ENCODE measurements around the gene TIMD4. TPM values are rescaled to one million over a fixed set of nuclear protein-coding genes. Genes with fewer than 3 reads are reported as not detected.
"Not testable (repeated sequence)": the region's sequence is repeated elsewhere in the genome, so short reads cannot be mapped to it uniquely, and the experiment has no call there.

TIMD4 gene
- not detected in 2 replicates for total RNA-seq (2014; rRNA removed; shearing (Covaris generic))

- DNase-seq (ENCODE audit: low spot score): no peak
These were observed at the start of gene TIMD4 for GRCh38 chr5:156963125-156963524. TSS of gene TIMD4 (minus strand) at chr5:156963226. CDS start at chr5:156963198, 28 bp downstream.

DNA sequence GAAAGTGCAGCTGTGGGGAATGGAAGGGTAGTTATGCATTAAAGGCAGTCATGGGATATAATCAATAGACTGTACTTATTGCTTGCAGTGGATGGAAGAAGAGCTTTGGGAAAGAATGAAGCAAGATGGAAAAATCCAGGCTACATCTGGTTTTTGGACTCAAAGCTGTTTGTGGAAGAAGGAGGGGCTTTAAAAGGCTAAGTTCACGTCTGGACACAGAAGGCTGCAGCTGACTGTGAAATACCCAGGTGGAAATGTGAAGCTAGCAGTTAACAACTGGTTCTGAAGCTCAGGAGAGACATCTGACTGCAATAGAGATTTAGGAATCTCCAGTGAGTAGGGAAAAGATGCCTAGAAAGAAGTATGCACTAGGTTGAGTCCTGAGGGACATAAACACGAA is 43.2 kb upstream of the TIMD4 start:
- no peak for DNase-seq (ENCODE audit: low spot score)

- no peak for DNase-seq (ENCODE audit: low spot score)
These were observed 42.0 kb upstream of the TIMD4 start for GRCh38 chr5:157004893-157005551.

DNA sequence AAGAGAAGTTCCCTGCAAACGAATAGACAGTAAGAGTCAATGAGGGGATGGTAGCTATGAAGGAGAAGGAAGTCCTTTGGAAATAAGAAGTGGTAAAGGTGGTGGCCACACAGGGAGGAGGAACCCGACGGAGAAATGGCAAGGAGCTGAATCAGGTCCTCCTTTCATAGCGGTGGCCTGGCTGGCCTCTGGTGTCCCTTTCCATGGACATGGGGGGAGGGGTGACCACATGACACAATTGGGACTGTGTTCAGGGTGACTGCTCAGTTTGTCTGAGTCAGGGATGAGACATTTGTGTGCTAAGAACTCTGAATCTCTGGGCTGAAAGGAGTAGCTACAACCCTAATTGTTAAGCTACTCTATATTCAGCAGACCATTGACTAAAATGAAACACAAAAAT is 28.7 kb upstream of the TIMD4 start:
- no peak for DNase-seq (ENCODE audit: low spot score)

DNA sequence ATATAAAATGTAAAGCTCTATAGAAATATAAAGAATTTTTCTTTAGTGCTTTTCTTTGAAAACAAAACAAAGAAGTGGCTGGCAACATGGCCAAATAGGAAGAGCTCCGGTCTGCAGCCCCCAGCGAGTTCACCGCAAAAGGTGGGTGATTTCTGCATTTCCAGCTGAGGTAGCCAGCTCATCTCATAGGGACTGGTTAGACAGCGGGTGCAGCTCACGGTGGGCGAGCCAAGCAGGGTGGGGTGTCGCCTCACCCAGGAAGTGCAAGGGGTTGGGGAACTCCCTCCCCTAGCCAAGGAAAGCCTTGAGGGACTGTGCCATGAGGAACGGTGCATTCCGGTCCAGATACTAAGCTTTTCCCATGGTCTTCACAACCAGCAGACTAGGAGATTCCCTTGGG is 21.0 kb upstream of the TIMD4 start:
- no peak for DNase-seq (ENCODE audit: low spot score)

DNA sequence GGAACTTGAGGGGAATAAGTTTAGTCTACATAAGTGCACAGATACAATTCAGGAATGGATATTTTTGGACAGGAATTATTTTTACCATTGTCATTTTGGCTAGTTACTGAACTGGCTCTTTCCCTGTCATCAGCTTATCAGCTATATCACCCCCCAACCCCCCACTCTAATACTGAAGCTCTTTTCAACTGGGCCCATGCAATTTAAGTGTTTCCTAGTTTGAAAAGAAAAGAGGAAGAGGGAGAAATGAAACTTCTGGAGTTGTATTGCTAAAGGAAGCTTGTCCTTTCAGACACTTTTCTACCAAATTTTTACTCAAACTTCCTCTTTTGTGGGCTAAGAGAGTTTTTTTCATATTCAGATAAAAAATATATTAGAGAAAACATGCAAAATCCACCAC is 18.5 kb upstream of the TIMD4 start:
- DNase-seq (ENCODE audit: low spot score): no peak

GRCh38 chr5:156974328-156974727 is 11.3 kb upstream of the TIMD4 start:
- DNase-seq (ENCODE audit: low spot score): no peak

DNA sequence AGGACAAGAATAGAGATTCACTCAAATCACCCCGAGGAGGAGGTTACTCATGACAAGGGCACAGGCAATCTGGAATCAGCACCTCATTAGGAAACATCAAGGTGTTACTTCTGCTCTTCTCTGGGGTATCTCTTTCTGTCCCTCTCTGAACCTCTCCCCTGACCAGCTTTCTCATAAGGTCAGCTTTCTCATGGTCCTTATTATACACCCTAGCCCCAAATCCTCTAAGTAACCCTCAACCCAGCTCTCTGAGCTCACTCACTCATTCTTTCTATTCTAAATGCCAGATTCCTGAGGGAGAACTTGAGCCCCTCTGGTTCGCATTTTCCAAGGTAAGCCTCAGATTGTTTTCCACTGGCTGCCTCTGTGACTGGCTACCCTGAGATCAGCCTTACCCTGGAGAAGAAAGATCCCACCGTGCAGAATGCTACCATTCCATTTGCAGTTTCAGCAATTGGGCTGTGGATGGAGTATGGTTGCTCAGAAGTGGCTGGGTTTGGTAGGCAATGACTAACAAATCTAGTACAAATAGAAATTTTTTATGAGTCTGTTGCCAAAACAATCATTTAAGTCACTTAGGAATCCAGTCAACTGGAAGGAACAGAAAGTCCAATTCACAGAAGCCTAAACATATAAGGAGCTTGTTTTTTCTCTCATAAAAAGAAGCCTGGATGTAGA is 9.0 kb upstream of the TIMD4 start:
- DNase-seq (ENCODE audit: low spot score): no peak

DNA sequence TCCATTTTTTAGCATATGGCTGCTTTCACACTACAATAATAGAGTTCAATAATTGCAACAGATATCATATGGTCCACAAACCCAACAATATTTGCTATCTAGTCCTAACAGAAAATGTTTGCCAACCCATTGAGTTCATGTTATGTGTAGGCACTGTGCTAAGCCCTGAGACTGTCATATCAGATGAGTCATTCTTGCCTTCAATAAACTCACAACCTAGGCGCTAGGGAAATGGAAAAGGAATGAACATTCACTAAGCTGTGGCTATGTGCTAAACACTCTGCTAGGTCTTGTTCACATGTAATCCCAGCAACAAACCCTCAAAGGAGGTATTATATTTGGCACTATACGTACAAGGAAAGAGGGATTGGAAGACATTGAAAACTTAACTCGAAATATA is 8.4 kb upstream of the TIMD4 start:
- no peak for DNase-seq (ENCODE audit: low spot score)

GRCh38 chr5:156967386-156967785 is 4.4 kb upstream of the TIMD4 start:
- DNase-seq (ENCODE audit: low spot score): not testable (repeated sequence)

- DNase-seq (ENCODE audit: low spot score): no peak
These were observed 6.7 kb downstream of the TIMD4 start for GRCh38 chr5:156956321-156956720.

DNA sequence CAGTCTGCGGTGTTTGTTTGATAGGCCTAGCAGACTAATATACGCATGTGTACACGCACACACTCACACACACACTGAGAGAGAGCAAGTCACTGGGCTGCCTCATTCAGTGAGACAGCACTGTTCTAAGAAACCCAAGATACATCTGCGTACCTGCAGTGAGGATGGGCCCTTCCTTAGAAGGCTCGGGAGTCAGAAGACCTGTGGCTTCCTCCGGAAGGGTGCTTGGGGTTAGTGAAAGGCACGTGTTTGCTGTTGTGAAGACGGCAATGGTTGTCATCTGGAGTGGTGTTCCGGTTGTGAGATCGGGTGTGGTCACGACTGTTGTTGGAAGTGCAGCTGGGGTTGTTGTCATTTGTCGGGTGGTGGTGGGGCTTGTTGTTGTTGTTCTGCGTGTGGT is 11.7 kb downstream of the TIMD4 start:
- no peak for DNase-seq (ENCODE audit: low spot score)

- no peak for DNase-seq (ENCODE audit: low spot score)
These were observed 12.3 kb downstream of the TIMD4 start for GRCh38 chr5:156950716-156951115.

- DNase-seq (ENCODE audit: low spot score): no peak
These were observed 13.6 kb downstream of the TIMD4 start for GRCh38 chr5:156949424-156949823.

GRCh38 chr5:156947925-156948324 is 15.1 kb downstream of the TIMD4 start:
- DNase-seq (ENCODE audit: low spot score): no peak

GRCh38 chr5:156942064-156942463 is 21.0 kb downstream of the TIMD4 start:
- DNase-seq (ENCODE audit: low spot score): no peak

DNA sequence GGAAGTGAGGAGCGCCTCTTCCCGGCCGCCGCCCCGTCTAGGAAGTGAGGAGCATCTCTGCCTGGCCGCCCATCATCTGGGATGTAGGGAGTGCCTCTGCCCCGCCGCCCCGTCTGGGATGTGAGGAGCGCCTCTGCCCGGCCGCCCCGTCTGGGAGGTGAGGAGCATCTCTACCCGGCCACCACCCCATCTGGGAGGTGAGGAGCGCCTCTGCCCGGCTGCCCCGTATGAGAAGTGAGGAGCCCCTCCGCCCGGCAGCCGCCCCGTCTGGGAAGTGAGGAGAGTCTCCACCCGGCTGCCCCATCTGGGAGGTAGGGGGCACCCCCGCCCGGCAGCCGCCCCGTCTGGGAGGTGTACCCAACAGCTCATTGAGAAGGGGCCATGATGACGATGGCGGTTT is 22.6 kb downstream of the TIMD4 start:
- DNase-seq (ENCODE audit: low spot score): not testable (repeated sequence)

DNA sequence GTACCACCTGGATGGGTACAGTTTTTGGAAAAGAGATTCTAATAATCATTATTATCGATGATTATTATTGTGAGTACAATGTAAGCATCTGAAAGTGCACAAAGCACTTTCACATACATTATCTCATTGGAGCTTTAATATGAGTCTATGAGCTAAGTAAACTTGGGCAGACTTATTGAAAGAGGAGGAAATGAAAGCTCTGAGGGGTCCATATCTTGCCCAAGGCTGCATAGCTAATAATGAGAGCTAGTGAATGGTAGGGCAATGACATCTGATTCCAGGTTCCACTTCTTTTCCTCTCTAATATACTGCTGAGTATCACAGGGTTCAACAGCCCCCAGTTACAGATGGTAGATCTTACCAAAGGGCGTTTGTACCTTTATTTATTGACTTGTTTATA is 26.1 kb downstream of the TIMD4 start:
- DNase-seq (ENCODE audit: low spot score): no peak

DNA sequence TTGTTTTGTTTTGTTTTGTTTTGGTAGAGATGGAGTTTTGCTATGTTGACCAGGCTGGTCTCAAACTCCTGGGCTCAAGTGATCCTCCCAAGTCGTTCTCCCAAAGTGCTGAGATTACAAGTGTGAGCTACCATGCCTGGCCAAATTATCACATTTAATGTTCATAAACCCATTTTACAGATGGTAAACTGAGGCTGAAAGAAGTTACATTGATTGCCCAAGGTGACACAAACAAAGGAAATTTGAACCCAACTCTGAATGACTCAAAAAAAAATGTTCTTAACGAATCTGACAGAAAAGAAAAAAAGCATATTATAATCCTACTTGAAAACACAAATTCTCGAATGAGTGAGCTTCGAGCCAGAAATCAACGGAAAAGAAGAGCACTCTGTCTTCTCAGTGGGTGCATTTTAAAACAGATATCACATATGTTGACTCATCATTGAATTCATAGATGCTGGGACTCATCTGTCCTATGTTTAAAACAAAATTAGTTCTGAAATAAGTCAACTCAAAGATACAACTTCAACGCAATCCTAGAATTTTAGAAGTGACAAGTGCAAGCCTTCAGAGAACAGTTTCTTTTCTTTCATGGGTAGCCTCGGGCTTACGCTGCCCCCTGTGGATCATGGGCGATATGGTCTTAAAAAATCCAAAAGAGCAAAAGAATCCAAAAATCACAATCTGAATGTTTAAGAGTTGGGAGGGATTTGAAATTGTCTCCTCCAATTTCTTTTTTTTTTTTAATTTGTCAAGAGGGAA is 28.4 kb downstream of the TIMD4 start:
- peak; percentile 7 for DNase-seq (ENCODE audit: low spot score)

GRCh38 chr5:156929366-156929948 is 33.6 kb downstream of the TIMD4 start:
- DNase-seq (ENCODE audit: low spot score): no peak

- no peak for DNase-seq (ENCODE audit: low spot score)
These were observed 35.5 kb downstream of the TIMD4 start for GRCh38 chr5:156927545-156927944.

DNA sequence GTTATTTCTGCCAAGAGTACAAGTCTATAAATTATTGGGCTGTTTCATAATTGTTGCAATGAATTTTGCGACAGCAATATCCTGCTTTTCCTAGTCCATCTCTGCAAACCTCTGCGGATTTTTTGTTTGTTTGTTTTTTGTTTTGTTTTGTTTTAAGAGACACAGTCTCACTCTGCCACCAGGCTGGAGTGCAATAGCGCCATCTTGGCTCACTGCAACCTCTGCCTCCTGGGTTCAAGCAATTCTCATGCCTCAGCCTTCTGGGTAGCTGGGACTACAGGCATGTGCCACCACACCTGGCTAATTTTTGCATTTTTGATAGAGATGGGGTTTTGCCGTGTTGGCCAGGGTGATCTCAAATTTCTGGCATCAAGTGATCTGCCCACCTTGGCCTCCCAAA is 37.3 kb downstream of the TIMD4 start:
- not testable (repeated sequence) for DNase-seq (ENCODE audit: low spot score)

Data from HT-29 (cell line).